Skin epidermis (tissue), 12 donors: ENCODE measurements around the gene ARHGAP27.

Experiments
- H3K27ac ChIP-seq, 21 experiments: fragments of 200-600 bp; sonication (generic) in 11 of 21; one replicate each; pipeline ENCODE4 v1.5.0; 2020; ENCODE audit warnings: mild to moderate bottlenecking in 3 of 21, inconsistent platforms in 2 of 21, moderate library complexity in 2 of 21
- H3K4me3 ChIP-seq, 7 experiments: fragments of 200-600 bp; sonication (generic) in 2 of 7; one replicate each; pipeline ENCODE4 v1.5.0; 2020; ENCODE audit warnings: inconsistent platforms in 2 of 7, mild to moderate bottlenecking in 2 of 7, moderate library complexity in 1 of 7

ARHGAP27 gene

DNA sequence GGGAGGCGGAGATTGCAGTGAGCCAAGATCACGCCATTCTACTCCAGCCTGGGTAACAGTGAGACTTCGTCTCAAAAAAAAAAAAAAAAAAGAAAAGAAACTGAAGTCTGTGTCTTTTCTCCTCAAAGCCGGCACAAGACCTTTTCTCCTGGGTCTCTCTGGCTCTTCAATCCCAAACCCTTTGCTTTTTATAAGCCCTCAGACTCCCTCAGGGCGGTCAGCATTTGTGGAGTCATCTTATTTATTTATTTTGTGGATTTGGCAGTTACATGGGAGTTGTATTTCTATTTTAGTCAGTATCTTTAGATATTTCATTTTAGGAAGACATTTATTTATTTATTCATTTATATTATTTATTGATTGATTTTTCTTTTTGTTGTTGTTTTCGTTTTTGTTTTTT, 58.2 kb downstream of the ARHGAP27 start:
- H3K4me3 ChIP-seq: no peak overlapping the region
- H3K27ac ChIP-seq: peak overlapping the region in 1 of 21 experiments; percentile 75

DNA sequence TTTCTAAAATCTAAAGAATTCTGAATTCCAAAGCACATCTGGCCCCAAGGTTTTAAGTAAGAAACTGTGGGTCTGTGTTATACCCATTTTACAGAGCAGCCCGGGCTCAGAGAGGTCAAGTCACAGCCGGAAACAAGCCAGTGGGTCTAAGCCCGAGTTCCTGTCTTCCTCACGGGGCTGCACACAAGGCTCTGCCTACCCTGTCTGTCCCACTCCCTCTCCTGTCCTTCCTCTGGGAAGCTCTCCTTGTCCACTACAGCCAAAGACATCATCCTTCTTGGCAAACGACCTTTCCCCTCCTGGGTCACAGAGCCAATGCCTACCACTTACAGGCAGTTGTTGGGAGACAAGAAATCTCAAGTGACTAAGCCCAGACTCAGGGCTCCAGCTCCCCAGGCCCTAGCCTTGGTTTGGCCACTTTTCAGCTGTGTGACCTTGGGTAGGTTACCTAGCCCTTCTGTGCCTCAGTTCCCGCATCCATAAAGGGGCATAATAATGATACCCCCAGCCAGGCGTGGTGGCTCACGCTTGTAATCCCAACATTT, 60.3 kb downstream of the ARHGAP27 start:
- H3K27ac ChIP-seq: peak overlapping the region in 20 of 21 experiments; percentile 13 to 86 (median 73)
- H3K4me3 ChIP-seq: peak overlapping the region in 1 of 7 experiments; percentile 1

DNA sequence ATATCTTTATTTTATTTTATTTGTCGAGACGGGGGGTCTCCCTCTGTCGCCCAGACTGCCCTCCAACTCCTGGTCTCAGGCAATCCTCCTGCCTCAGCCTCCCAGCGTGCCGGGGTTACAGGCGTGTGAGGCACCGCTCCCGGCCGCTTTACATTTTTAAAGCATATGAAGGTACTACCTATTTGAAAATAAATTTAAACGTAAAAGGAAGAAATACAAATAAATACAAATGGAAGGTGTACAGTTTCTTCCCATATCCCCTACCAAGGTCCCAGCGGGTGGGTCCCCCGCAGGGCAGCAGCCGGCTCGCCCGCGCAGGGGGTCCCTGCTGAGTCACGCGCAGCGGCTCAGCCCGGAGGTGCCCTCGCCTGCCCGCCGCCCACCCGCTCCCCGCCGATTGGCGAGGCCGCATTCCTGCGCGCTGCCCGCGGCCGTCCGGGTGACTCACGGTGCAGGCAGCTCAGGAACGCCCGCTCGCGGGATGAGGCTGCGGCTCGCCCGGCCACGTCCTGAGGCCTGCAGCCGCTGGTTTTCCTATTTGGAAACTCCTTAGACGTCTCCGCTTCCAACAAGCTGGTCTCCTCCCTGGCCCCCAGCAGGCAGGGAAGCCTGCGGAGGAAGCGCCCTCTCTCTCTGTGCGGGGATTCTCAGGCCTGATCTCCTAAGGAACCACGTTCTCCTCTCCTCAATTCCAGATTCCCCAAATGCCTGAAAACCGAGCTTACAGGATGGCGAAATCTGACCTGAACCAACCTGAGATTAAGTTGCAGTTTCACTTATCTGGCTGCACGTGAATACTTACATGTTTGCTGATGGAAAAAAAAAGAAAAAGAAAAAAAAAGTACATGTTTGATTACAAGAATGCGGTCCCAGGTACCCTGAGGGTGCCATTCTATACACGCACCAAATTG, 61.0 kb downstream of the ARHGAP27 start:
- H3K4me3 ChIP-seq: peak overlapping the region in 6 of 7 experiments; percentile 3 to 22 (median 17)
- H3K27ac ChIP-seq: peak overlapping the region; percentile 22 to 86 (median 73)

- Histone ChIP-seq H3K4me3 (peak overlapping the region in 1 of 7 experiments; percentile 19), H3K27ac (peak overlapping the region in 20 of 21 experiments; percentile 5 to 86 (median 73))
These were observed 61.7 kb downstream of the ARHGAP27 start for GRCh38 chr17:45370949-45371413.

- no peak overlapping the region for H3K27ac ChIP-seq
These were observed 63.2 kb downstream of the ARHGAP27 start for GRCh38 chr17:45369421-45369820.

DNA sequence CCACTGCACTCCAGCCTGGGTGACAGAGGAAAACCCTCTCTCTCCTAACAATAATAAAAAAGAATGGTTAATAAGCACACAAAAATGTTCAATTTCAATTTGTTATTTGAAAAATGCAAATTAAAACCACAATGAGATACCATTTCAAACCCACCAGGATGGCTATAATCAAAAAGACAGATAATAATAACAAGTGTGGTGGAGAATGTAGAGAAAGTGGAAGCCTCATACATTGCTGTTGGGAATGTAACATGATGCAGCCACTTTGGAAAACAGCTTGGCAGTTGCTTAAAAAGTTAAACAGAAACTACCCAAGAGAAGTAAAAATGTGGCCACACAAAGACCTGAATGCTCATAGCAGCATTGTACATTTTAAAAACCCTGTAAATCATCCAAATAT, 64.0 kb downstream of the ARHGAP27 start:
- Histone ChIP-seq H3K27ac (no peak overlapping the region), H3K4me3 (no peak overlapping the region)

More at GRCh38 chr17:45369421-45369820, 63.2 kb downstream of the ARHGAP27 start:
- H3K4me3 ChIP-seq: no peak overlapping the region

DNA sequence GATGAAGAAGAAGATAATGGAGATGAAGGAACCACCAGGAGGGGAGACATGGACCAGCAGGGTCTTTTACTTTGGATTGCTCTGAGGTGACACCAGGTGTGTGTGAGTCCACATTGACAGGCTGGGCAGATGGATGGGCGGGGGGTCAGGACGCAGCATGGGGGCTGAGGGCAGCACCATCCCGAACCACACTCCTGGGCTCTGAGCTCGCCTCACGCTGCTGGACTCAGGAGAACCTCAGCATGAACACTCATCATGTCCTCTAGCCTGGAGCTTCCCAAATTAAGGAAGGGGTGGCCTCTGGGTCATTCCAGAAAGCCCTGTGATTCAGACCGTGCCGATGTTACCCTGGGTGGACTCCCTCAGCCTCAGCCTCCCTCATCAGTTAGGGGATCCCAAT, 65.5 kb downstream of the ARHGAP27 start:
- H3K4me3 ChIP-seq: no peak overlapping the region
- no peak overlapping the region for H3K27ac ChIP-seq

GRCh38 chr17:45366691-45367090, 66.0 kb downstream of the ARHGAP27 start:
- Histone ChIP-seq H3K27ac (no peak overlapping the region), H3K4me3 (no peak overlapping the region)

DNA sequence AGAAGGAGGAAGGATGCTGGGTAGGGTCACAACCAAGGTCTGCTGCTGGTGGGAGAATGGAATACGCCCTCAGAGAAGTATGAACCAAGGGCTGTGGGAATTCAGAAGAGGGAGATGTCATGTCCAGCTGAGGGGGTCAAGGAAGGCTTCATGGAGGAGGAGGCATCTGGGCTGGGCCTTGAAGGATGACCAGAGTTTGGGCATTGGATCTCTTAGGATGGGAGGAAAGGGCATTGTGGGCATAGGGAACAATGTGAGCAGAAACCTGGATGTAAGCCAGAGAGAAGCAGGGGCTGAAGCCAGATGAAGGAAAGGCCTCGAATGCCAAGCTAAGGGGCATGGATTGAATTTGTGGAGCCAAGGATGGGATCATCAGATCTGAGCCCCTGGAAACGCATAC, 66.6 kb downstream of the ARHGAP27 start:
- Histone ChIP-seq H3K4me3 (no peak overlapping the region), H3K27ac (no peak overlapping the region)

DNA sequence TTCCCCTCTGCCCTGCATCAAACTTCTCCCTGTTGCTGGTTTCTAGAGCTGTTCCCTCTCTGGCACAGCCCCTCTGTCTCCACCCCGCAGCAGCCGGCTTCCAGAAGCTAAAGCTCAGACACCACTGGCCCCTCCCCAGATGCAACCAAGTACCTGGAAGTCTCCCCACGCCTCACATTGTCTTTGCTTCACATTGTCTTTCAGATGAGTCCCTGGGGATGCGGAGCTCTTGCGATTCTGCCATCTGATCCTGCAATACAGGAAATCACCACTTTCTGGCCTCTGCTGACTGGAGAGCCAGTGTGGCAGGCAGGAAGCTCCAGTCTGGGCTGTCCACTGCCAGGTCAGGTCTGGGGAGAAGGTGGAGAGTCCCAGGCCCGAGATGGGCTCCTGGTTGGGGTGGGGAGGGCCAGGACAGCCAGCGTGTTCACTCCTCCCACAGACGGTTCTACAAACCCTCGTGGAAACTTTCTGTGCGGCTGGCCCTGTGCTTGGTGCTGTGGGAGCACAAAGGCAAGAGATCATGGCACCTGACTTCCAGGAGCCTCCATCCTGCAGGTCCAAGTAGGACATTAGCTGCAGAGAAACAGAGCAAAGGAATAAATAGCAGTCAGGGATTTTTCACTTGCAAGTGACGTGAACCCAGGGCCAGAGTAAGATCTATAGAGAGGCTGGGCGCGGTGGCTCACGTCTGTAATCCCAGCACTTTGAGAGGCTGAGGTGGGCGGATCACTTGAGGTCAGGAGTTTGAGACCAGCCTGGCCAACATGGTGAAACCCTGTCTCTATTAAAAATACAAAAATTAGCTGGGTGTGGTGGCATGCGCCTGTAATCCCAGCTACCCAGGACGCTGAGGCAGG, 67.9 kb downstream of the ARHGAP27 start:
- Histone ChIP-seq H3K4me3 (no peak overlapping the region), H3K27ac (peak overlapping the region in 1 of 21 experiments; percentile 21)

DNA sequence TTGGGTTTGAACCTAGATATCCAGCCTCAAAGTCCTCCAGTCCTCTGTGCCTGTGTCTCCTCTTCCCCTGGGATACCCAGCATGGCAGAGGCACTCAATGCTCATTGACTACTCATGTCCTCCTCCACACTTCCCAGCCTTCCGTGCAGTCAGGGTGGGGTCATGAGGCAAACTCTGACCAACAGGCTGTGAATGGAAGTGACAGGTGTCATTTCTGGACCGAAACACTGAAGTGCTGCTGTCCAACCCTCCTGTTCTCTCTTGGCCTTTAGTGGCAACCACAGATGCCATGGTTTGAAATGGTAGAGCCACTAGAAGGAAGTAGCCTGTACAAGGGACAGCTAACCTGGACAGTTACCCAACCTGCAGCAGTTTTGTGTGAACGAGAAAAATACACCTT, 69.2 kb downstream of the ARHGAP27 start:
- Histone ChIP-seq H3K4me3 (no peak overlapping the region), H3K27ac (no peak overlapping the region)

GRCh38 chr17:45361976-45362375, 70.7 kb downstream of the ARHGAP27 start:
- Histone ChIP-seq H3K4me3 (no peak overlapping the region), H3K27ac (no peak overlapping the region)

- Histone ChIP-seq H3K4me3 (no peak overlapping the region), H3K27ac (no peak overlapping the region)
These were observed 71.2 kb downstream of the ARHGAP27 start for GRCh38 chr17:45361451-45361850.

DNA sequence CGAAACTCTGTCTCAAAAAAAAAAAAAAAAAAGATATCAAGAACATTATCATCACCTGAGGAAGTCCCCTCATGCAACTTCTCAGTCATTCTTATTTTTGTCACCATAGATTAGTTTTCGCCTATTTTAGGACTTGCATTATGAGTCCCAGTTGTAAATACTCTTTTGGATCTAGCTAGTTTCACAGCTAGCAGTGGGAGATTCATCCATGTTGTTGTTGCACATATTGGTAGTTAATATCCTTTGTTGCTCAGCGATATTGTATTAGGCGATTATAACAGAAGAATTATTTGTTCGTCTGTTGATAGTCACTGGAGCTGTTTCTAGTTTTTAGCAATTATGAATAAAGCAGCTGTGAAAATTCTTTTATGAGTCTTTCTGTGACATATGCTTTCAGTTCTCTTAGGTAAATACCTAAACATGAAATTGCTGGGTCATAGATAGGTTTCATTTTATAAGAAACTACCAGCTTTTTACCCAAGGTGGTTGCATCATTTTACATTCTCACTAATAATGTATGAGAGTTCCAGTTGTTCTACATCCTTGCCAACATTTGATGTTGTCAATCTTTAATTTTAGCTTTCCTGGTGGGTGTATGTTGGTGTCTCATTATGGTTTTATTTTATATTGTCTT, 75.2 kb downstream of the ARHGAP27 start:
- Histone ChIP-seq H3K27ac (no peak overlapping the region), H3K4me3 (no peak overlapping the region)

- Histone ChIP-seq H3K27ac (no peak overlapping the region), H3K4me3 (no peak overlapping the region)
These were observed 77.6 kb downstream of the ARHGAP27 start for GRCh38 chr17:45355087-45355486.

DNA sequence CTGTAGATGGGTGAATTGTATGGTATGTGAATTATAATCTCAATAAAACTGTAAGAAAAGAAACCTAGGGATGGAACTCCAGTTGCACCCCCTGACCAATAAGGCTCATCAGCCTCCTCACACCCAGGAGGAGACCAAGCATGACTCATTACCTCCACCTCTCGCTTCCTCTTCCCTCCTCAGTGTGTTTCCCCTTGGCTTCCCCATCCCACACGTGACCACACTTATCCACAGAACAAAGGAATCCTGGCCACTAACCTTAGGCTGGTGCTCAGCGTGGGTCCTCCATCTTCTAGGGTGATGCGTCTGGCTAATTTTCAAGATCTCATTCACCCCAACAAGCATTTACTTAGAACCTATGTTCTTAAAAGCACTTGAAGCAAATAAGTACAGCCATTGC, 79.6 kb downstream of the ARHGAP27 start:
- no peak overlapping the region for H3K4me3 ChIP-seq
- H3K27ac ChIP-seq: no peak overlapping the region

DNA sequence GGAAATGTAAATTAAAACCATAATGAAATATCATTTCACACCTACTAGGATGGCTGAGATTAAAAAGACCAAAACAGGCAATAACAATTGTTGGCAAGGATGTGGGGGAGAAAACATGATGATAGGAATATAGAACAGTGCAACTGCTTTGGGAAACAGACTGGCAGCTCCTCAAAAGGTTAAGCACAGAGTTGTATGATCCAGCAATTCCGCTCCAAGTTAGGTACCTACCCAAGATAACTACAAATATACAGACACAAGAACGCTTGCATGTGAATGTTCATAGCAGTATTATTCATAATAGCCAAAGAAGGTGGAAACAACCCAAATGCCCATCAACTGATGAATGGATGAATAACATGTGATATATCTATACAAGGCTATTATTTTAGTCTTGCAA, 80.8 kb downstream of the ARHGAP27 start:
- H3K4me3 ChIP-seq: no peak overlapping the region
- no peak overlapping the region for H3K27ac ChIP-seq

DNA sequence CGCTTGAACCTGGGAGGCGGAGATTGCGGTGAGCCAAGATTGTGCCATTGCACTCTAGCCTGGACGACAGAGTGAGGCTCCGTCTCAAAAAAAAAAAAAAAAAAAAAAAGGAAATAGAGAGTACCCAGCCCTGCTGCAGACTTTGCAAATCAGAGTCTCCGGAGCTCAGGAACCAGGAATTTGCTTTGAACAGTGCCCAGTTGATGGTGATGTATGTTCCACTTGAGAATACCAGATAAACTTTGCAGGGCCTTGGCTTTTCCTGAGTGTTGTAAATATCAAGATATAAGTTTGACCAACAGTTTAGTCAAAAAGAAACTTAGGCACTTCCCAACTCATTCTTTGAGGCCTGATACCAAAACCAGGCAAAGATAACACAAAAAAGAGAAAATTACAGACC, 85.2 kb downstream of the ARHGAP27 start:
- peak overlapping the region in 1 of 21 experiments; percentile 12 for H3K27ac ChIP-seq
- H3K4me3 ChIP-seq: no peak overlapping the region

DNA sequence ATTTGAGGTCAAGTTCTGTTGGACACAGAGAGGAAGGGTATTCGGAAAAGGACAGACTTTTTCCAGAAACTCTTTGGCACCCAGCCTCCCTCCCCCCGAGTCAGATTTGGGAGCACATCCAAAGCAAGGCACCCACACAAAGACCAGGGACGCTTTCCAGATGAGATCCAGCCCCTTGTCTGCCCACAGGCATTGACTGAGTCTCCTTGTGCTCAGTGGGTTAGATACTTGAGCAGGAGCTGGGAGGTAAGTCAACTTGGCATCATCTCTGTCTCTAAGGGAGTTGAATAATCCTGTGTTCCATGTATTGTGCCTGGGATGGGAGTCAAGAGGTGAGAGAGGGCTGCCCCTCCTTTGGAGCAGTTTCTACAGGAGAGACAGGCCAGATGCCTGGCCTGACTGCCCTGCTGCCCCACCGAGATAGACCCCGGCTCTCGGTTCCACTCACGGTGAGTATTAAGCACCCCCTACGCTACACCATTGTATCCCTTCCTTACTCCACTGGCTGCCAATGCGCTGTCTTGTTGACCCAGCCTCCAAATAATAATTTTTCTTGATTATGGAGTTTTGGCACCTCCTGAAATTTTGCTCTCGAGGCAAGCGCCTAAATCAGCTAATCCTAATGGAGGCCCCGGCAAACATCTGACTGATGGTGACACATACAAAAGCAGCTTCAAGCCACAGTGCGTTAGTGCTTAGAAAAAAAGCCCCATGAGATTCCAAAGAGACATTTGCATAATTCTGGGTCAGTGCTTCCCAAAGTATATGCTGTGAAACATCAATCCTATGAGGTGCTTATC, 86.3 kb downstream of the ARHGAP27 start:
- Histone ChIP-seq H3K4me3 (no peak overlapping the region), H3K27ac (peak overlapping the region in 16 of 21 experiments; percentile 3 to 84 (median 52))
